ENCODE results near the gene HERPUD1.
"Not testable (repeated sequence)": the region's sequence is repeated elsewhere in the genome, so short reads cannot be mapped to it uniquely, and the experiment has no call there.

HERPUD1 gene

GRCh38 chr16:56953006-56953405 lies 21.1 kb downstream of the HERPUD1 start:
- DNase-seq (ENCODE audit: insufficient read length, low spot score) (no peak), FAIRE-seq (no peak)

- FAIRE-seq: no peak
- DNase-seq (ENCODE audit: insufficient read length, low spot score): no peak
Measured at GRCh38 chr16:56956076-56956475, 24.1 kb downstream of the HERPUD1 start.

GRCh38 chr16:56956756-56957155 lies 24.8 kb downstream of the HERPUD1 start:
- FAIRE-seq (no peak), DNase-seq (ENCODE audit: insufficient read length, low spot score) (no peak)

- FAIRE-seq: no peak
- DNase-seq (ENCODE audit: insufficient read length, low spot score): no peak
Measured at GRCh38 chr16:56960681-56961281, 28.8 kb downstream of the HERPUD1 start.

GRCh38 chr16:56961386-56961785 lies 29.4 kb downstream of the HERPUD1 start:
- FAIRE-seq: no peak
- no peak for DNase-seq (ENCODE audit: insufficient read length, low spot score)

GRCh38 chr16:56961851-56962281 lies 29.9 kb downstream of the HERPUD1 start, which contains the start of gene CETP:
TSS of gene CETP (plus strand) at chr16:56961950. CDS start at chr16:56961980, 30 bp downstream.
- DNase-seq (ENCODE audit: insufficient read length, low spot score) (no peak), FAIRE-seq (no peak)

GRCh38 chr16:56964243-56965148 lies 32.6 kb downstream of the HERPUD1 start:
- DNase-seq (ENCODE audit: insufficient read length, low spot score) (peak; percentile 70), FAIRE-seq (peak; percentile 98)

- FAIRE-seq (peak; percentile 55), DNase-seq (ENCODE audit: insufficient read length, low spot score) (no peak)
Measured at GRCh38 chr16:56965149-56966092, 33.5 kb downstream of the HERPUD1 start.

GRCh38 chr16:56966093-56966475 lies 34.1 kb downstream of the HERPUD1 start:
- DNase-seq (ENCODE audit: insufficient read length, low spot score) (no peak), FAIRE-seq (no peak)

- DNase-seq (ENCODE audit: insufficient read length, low spot score): no peak
- no peak for FAIRE-seq
Measured at GRCh38 chr16:56967733-56968132, 35.8 kb downstream of the HERPUD1 start.

- no peak for DNase-seq (ENCODE audit: insufficient read length, low spot score)
- FAIRE-seq: no peak
Measured at GRCh38 chr16:56969769-56970168, 37.8 kb downstream of the HERPUD1 start.

- FAIRE-seq (peak; percentile 96), DNase-seq (ENCODE audit: insufficient read length, low spot score) (peak; percentile 42)
Measured at GRCh38 chr16:56970934-56971767, 39.2 kb downstream of the HERPUD1 start.

GRCh38 chr16:56971768-56972043 lies 39.8 kb downstream of the HERPUD1 start:
- DNase-seq (ENCODE audit: insufficient read length, low spot score) (no peak), FAIRE-seq (no peak)

GRCh38 chr16:56972403-56973293 lies 40.7 kb downstream of the HERPUD1 start:
- FAIRE-seq (no peak), DNase-seq (ENCODE audit: insufficient read length, low spot score) (no peak)

GRCh38 chr16:56973294-56973689 lies 41.4 kb downstream of the HERPUD1 start:
- no peak for DNase-seq (ENCODE audit: insufficient read length, low spot score)
- FAIRE-seq: no peak

- FAIRE-seq; DNase-seq (ENCODE audit: insufficient read length, low spot score): not testable (repeated sequence)
Measured at GRCh38 chr16:56973899-56974298, 42.0 kb downstream of the HERPUD1 start.

- FAIRE-seq (no peak), DNase-seq (ENCODE audit: insufficient read length, low spot score) (no peak)
Measured at GRCh38 chr16:56974549-56975300, 42.8 kb downstream of the HERPUD1 start.

- DNase-seq (ENCODE audit: insufficient read length, low spot score) (no peak), FAIRE-seq (peak; percentile 56)
Measured at GRCh38 chr16:56975714-56976113, 43.8 kb downstream of the HERPUD1 start.
